ENCODE results near the gene ZFPL1.

The ZFPL1 gene

DNA sequence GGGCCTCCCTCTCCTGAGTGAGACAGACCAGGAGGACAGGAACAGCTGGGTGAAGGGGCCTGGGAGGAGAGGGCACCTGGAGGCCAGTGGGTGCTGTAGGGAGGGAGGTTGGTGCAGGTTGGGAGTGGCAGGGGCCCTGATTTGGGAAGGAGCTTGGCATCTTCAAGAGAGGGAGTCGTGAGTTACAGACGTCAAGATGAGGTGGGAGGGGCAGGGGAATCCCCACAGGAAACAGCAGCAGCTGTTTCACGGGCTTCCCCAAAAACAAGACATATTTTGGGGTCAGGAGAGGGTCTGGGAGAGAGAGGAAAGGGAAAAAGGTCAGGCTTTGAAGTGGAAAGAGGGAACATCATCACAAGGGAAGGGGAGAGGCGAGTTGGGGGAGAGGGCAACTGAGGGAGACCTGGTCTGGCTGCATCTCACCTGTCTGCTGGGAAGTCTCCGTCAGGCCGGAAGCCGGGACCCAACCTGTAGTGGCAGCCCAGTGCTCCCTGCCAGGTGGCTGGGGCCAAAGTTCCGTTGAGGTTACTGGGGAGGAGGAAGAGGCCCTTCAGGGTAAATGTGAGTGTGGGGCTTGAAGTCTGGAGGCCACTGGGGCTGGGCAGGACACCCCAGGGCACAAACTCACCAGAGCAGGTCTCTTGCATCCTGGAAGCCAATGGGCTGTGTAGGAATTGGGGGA, 30.1 kb upstream of the ZFPL1 start:
- Mint-ChIP-seq H3K9me3 (no peaks in the 10 kb centered on the region), H3K36me3 (ENCODE audit: low read depth) (no peaks in the 10 kb centered on the region), H3K27me3 (peaks cover 30% of the 10 kb centered on the region), H3K4me3 (no peak overlapping the region), H3K27ac (peak overlapping the region; percentile 20), H3K4me1 (ENCODE audit: low read depth) (peaks cover 22% of the 10 kb centered on the region)
- intact Hi-C loops (cut with micrococcal nuclease) = no loop called here

DNA sequence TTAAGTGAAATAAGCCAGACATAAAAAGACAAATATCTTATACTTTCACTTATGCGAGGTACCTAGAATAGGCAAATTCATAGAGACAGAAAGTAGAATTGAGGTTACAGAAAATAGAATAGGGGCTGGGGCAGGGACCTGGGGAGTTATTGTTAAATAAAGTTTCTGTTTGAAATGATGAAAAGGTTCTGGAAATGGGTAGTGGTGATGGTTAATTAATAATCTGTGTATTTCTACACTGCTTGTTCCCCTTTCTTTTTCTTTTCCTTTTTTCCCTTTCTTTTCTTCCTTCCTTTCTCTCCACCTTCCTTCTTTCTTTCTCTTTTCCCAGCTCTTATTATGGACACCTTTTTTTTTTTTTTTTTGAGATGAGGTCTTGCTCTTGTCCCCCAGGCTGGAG, 28.5 kb upstream of the ZFPL1 start:
- peaks cover 35% of the 10 kb centered on the region for H3K4me1 Mint-ChIP-seq (ENCODE audit: low read depth)
- peaks cover 41% of the 10 kb centered on the region for H3K27me3 Mint-ChIP-seq
- no peak overlapping the region for H3K4me3 Mint-ChIP-seq
- H3K9me3 Mint-ChIP-seq = no peaks in the 10 kb centered on the region
- no peaks in the 10 kb centered on the region for H3K36me3 Mint-ChIP-seq (ENCODE audit: low read depth)
- intact Hi-C loops (cut with micrococcal nuclease) = no loop called here
- no peak overlapping the region for H3K27ac Mint-ChIP-seq

DNA sequence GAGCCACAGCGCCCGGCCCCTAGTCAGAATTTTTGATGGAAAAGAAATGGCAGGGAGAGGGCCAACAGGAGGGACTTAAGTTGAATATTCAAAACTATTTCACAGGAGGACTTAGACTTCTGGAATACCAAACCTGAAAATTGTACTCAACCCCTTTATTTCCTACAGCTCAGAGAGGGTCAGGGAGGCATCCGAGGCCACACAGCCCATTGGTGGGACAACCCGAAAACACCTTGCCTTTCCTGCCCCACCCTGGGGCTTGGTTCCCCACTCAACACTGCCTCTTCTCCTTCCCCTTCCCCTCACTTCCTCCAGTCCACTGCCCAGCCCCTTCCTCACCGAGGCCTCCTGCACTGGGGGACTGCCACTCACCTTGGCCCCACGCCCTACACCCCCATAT, 27.0 kb upstream of the ZFPL1 start:
- Mint-ChIP-seq H3K27ac (no peak overlapping the region), H3K4me1 (ENCODE audit: low read depth) (peaks cover 48% of the 10 kb centered on the region), H3K27me3 (peaks cover 47% of the 10 kb centered on the region), H3K4me3 (no peak overlapping the region), H3K9me3 (no peaks in the 10 kb centered on the region), H3K36me3 (ENCODE audit: low read depth) (no peaks in the 10 kb centered on the region)
- intact Hi-C loops (cut with micrococcal nuclease) = no loop called here

DNA sequence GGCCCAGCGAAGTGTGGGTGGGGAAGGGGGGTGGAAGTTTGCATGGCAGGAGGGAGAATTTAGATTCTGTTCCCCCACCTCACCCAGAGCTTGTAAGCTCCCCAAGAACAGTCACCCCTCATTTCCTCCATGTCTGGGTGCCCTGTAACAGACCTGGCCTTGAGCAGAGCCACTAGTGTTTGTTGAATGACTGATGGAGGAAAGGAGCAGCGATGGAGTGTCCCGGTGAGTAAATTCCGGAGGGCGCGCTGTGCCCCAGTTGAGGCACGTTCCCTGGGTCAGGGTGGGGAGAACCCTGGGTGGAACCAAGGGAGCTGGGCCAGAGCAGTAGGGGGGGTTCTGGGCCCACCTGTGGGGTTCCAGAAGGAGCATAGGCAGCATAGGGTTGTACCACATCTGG, 26.5 kb upstream of the ZFPL1 start:
- Mint-ChIP-seq H3K4me3 (no peak overlapping the region), H3K9me3 (no peaks in the 10 kb centered on the region), H3K4me1 (ENCODE audit: low read depth) (peaks cover 53% of the 10 kb centered on the region), H3K27ac (no peak overlapping the region), H3K27me3 (peaks cover 47% of the 10 kb centered on the region), H3K36me3 (ENCODE audit: low read depth) (no peaks in the 10 kb centered on the region)
- intact Hi-C loops (cut with micrococcal nuclease) = no loop called here

DNA sequence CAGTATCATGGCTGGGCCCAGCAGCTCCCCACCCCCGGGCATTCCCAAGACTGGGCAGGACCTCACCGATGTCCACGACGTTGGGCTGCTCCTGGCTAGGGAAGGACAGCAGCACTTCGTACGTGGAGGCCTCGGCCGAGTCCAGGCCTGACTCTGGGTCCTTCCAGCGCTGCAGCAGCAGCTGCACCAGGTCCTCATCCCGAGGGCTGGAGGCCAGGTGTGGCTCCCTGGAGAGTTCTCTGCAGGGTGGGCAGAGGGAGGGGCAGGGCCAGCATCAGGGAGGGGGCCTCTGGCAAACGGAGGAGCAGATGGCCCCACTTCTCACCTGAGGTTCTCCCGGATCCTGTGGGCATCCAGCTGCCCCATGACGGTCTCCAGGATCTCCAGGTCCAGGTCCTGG, 26.0 kb upstream of the ZFPL1 start:
- Mint-ChIP-seq H3K9me3 (no peaks in the 10 kb centered on the region), H3K4me1 (ENCODE audit: low read depth) (peaks cover 56% of the 10 kb centered on the region), H3K36me3 (ENCODE audit: low read depth) (no peaks in the 10 kb centered on the region), H3K27me3 (peaks cover 45% of the 10 kb centered on the region), H3K27ac (no peak overlapping the region), H3K4me3 (no peak overlapping the region)
- intact Hi-C loops (cut with micrococcal nuclease) = no loop called here

DNA sequence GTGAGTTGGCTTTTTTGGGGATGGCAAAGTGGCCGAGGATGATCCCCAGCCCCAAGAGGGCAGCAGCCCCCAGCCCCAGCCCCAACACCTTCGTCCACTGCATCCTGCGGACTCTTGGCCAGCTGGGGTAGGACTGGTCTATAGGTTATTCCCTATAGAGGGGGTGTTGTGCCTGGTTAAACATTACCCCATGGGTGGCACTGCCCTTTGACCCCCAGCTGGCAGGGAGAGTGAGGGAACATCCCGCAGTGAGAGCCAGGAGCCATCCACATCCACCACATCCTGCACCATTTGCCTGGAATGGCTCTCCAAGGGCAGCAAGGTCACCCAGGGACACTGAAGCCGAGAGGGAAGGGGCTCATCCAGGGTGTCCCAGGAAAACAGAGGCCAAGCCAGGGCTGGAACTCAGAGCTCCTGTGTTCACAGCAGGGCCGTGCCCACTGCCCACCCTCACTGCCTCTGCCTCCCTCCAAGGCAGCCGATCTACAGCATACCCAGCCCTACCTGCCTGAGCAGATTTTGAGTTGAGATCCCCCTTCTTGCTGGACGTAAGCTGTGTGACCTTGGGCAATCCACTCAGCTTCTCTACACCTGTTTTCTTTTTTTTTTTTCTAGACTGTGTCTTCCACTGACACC, 25.5 kb upstream of the ZFPL1 start, which contains the start of gene NAALADL1:
TSS of gene NAALADL1 (minus strand) at position 135 of the 636 bp plus-strand sequence. CDS start at position 103, 32 bp downstream.
- Mint-ChIP-seq H3K27ac (no peak within 1 kb of the TSS), H3K4me3 (no peak within 1 kb of the TSS), H3K9me3 (no peaks in the 10 kb centered on the region), H3K27me3 (peaks cover 48% of the 10 kb centered on the region), H3K4me1 (ENCODE audit: low read depth) (peaks cover 56% of the 10 kb centered on the region), H3K36me3 (ENCODE audit: low read depth) (no peaks in the 10 kb centered on the region)
- intact Hi-C loops (cut with micrococcal nuclease) = no loop called here

DNA sequence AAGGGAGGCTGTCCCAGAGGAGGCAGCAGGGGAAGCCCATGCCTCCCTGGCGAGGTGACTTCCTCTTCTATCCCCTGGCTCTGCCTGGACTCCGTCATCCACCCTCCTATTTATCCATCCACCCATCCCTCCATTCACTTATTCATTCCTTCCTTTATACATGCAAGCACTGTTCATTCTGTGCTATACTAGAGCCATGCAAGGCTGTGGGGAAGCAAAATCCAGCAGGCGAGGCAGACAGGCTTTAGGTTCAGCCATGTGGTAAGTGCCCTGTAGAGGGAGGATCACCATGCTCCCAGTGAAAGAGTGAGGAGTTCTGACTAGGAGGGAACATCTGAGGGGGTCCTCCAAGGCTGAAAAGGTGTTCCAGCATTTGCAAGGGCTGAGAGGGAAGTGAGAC, 24.5 kb upstream of the ZFPL1 start:
- Mint-ChIP-seq H3K36me3 (ENCODE audit: low read depth) (no peaks in the 10 kb centered on the region), H3K4me3 (no peak overlapping the region), H3K4me1 (ENCODE audit: low read depth) (peaks cover 51% of the 10 kb centered on the region), H3K9me3 (no peaks in the 10 kb centered on the region), H3K27me3 (peaks cover 40% of the 10 kb centered on the region), H3K27ac (no peak overlapping the region)
- intact Hi-C loops (cut with micrococcal nuclease) = no loop called here

DNA sequence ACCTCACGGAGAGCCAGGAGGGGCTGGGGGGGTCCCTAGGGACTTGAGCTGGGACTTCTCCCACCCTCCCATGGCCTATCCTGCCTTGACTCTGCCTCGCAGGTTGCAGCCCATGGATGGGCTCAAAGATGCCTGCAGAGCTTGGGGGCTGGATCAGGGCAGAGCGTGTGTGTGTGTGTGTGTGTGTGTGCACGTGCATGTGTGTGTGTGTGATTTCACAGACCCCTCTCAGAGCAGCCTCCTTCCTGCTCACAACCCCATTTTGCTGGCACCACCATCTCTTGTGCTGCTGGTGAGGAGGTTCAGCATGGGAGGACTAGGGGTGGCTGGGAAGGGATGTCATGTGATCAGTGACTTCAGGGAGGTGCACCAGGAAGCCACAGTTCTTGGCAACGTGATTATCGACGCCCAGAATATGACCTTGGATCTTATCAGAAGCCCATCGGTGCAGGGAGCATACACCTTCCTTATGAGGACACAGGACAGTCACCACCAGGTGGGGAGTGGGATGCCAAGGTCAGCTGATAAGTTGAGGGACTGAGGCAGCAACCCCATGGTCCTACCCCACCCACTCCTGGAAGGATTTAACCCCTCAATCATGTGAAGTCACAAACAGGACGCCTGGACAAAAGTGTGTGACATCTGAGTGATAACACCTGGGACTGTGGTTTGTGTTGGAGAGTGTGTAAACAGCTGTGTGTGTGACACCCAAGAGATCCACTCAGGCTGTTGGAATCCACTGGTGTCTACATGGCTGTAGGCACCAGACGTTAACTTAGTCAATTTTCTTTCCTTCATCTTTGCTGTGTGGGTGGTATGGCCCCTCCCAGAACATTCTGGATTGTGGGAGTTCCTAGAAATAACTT, 23.8 kb upstream of the ZFPL1 start:
- Mint-ChIP-seq H3K4me3 (no peak overlapping the region), H3K27ac (no peak overlapping the region), H3K9me3 (no peaks in the 10 kb centered on the region), H3K27me3 (peaks cover 39% of the 10 kb centered on the region), H3K36me3 (ENCODE audit: low read depth) (no peaks in the 10 kb centered on the region), H3K4me1 (ENCODE audit: low read depth) (peaks cover 52% of the 10 kb centered on the region)
- intact Hi-C loops (cut with micrococcal nuclease) = no loop called here

DNA sequence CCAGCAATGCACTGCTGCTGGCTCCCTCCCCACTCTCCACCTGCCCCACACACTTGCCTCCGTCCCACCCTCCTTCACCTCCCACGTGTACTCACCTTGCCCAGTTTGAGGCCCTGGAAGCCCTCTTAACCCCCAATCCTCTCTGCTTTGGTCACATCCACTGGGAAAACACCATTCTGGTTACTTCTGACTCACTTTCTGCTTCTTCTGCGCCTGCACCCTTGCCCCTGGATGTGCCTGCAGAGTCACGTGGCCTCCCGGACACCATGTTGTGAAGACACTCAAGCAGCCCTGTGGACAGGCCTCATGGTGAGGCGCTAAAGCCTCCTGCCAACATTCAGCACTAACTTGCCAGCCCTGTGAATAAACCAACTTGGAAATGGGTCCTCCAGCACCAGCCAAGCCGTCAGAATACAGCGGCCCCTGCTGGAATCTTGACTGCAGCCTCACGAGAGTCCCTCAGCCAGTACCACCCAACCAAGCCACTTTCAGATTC, 23.1 kb upstream of the ZFPL1 start:
- Mint-ChIP-seq H3K27ac (no peak overlapping the region), H3K4me1 (ENCODE audit: low read depth) (peaks cover 56% of the 10 kb centered on the region), H3K27me3 (peaks cover 37% of the 10 kb centered on the region), H3K9me3 (no peaks in the 10 kb centered on the region), H3K36me3 (ENCODE audit: low read depth) (no peaks in the 10 kb centered on the region), H3K4me3 (no peak overlapping the region)
- intact Hi-C loops (cut with micrococcal nuclease) = no loop called here

DNA sequence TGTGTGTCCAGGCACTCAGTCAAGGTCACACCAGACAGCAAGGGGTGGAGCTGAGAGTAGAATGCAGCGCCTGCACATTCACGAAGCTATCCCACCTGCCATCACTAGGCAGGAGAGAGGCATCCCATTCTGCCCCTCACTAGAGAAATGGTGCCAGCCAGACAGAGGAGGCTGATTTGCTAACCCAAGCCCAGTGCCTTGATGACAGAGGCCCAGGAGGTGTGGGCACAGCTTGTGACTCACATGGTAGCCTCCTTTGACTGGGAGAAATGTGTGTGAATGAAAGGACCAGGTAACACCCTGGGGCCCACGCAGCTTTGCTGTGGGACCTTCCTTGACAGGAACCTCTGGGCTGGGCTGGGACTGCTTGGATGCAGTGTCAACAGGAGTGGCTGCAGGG, 20.5 kb upstream of the ZFPL1 start:
- Mint-ChIP-seq H3K36me3 (ENCODE audit: low read depth) (no peaks in the 10 kb centered on the region), H3K4me3 (no peak overlapping the region), H3K27me3 (peaks cover 34% of the 10 kb centered on the region), H3K27ac (no peak overlapping the region), H3K4me1 (ENCODE audit: low read depth) (peaks cover 54% of the 10 kb centered on the region), H3K9me3 (no peaks in the 10 kb centered on the region)
- intact Hi-C loops (cut with micrococcal nuclease) = no loop called here

DNA sequence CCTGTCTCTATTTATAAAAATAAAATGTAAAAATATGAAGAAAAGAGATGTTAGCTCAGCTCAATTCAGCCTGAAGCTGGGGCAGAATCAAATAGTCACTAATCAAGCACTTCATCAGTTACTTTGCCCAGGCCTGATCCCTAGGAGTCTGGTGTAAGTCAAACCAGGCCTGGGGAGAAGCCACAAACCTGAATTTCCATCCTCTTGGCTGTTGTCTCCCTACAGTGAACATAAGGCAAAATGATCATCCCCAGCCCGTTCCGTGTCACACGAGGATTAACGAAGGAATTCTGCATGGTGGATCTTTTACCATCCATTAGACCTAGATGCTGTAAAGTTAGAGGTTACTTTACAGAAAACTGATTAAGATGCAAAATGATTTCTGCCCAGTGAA, 19.2 kb upstream of the ZFPL1 start:
- no peak overlapping the region for H3K27ac Mint-ChIP-seq
- H3K9me3 Mint-ChIP-seq = no peaks in the 10 kb centered on the region
- H3K4me1 Mint-ChIP-seq (ENCODE audit: low read depth) = peaks cover 48% of the 10 kb centered on the region
- no peak overlapping the region for H3K4me3 Mint-ChIP-seq
- H3K27me3 Mint-ChIP-seq = peaks cover 24% of the 10 kb centered on the region
- H3K36me3 Mint-ChIP-seq (ENCODE audit: low read depth) = no peaks in the 10 kb centered on the region
- intact Hi-C loops (cut with micrococcal nuclease) = no loop called here

DNA sequence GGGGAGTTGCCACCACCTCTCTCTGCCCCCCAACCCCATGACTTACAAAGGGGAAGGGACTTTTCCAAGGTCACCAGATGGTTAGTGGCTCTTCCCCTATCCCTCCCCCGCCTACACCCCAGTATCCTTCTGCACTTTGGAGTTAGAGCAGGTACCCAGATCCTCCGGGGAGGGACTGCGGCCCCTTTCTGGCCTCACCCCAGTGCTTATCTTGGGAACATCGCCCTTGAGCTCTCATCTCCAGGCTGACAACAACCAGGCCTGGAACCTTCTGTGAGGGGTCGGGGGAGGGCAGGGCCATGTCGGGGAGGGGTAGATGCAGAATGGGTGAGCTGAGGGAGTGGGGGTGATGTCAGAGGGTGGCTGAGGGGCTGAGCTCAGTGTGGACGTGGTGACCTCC, 18.2 kb upstream of the ZFPL1 start:
- peaks cover 16% of the 10 kb centered on the region for H3K27me3 Mint-ChIP-seq
- intact Hi-C loops (cut with micrococcal nuclease) = no loop called here

DNA sequence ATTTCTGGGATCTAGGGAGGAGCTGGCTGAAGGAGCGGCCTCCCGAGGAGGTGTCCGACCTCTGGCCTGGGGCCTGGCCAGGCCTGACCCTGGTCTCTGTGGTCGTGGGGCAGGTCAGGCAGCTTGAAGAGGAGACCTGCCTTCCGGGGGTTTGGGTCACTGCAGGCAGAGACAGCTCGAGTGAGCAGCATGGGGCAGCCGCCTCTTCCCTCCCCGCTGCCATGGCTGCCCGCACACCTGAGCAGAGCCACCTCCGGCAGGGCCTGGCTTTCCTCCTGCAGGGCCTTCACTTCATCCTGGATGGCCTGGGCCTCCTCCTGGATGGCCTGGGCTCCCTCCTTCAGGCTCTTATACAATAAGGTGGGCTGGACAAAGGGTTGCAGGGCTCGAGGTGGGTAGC, 17.7 kb upstream of the ZFPL1 start:
- intact Hi-C loops (cut with micrococcal nuclease) = no loop called here
- Mint-ChIP-seq H3K4me3 (no peak overlapping the region), H3K27ac (no peak overlapping the region), H3K27me3 (peaks cover 12% of the 10 kb centered on the region), H3K4me1 (ENCODE audit: low read depth) (peaks cover 34% of the 10 kb centered on the region), H3K9me3 (no peaks in the 10 kb centered on the region), H3K36me3 (ENCODE audit: low read depth) (no peaks in the 10 kb centered on the region)

More for the DNA sequence above, 18.2 kb upstream of the ZFPL1 start:
- H3K36me3 Mint-ChIP-seq (ENCODE audit: low read depth) = no peaks in the 10 kb centered on the region
- peaks cover 38% of the 10 kb centered on the region for H3K4me1 Mint-ChIP-seq (ENCODE audit: low read depth)
- H3K27ac Mint-ChIP-seq = no peak overlapping the region
- H3K9me3 Mint-ChIP-seq = no peaks in the 10 kb centered on the region
- no peak overlapping the region for H3K4me3 Mint-ChIP-seq

DNA sequence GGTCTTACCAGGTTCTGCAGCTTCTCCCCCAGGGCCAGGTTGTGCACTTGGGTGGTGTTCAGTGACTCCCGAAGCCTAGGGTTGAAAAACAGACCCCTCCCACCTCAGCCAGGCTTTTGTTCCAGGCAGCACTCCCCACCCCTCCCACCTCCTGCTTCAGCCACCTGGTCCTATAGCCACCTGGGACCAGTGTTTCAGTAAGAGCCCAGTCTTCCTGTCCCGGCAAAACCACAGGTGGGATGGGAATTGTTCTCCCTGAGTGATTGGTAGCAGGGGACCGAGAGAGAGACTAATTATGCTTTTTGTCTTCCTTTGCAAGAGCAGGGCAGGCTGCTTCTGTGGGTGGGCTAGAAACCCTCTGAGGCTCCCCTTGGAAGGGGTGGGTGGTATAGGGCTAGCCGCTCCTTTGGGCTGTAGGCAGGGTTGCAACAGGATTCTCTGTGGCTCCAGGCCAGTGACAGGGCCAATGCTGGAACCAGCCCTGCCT, 17.2 kb upstream of the ZFPL1 start:
- no peak overlapping the region for H3K27ac Mint-ChIP-seq
- intact Hi-C loops (cut with micrococcal nuclease) = no loop called here
- H3K27me3 Mint-ChIP-seq = peaks cover 12% of the 10 kb centered on the region
- H3K36me3 Mint-ChIP-seq (ENCODE audit: low read depth) = no peaks in the 10 kb centered on the region
- H3K4me1 Mint-ChIP-seq (ENCODE audit: low read depth) = peaks cover 30% of the 10 kb centered on the region
- no peaks in the 10 kb centered on the region for H3K9me3 Mint-ChIP-seq
- H3K4me3 Mint-ChIP-seq = no peak overlapping the region

All from dendritic cell treated with granulocyte-macrophage colony-stimulating factor and Interleukin-4, amounts not matched to agents 40 ng/mL and 50 ng/mL, for 4 days (primary cell).